Kidney (tissue), 14 donors: Measurements from ENCODE around the gene KCTD15. TPM values are rescaled to one million over a fixed set of nuclear protein-coding genes. Genes with fewer than 3 reads are reported as not detected.

ENCODE experiments used
- DNase-seq, 5 donors: peaks; one replicate each; pipeline ENCODE4 v3.0.0-alpha.2; 2013 to 2020
- FAIRE-seq: peaks from 2 replicates; lab custom pipeline; 2012; peaks lifted over from hg19 to GRCh38; lab: Jason Lieb, UNC
- H3K27ac ChIP-seq, 2 donors: one replicate each; pipeline ENCODE4 v1.7.0; 2013; ENCODE audit warnings: low read depth in 2 of 2, low read length in 2 of 2, inconsistent platforms in 1 of 2
- H3K27me3 ChIP-seq: one replicate; pipeline ENCODE4 v1.7.1; 2013; ENCODE audit warnings: low read length, inconsistent platforms; ENCODE audit not compliant: control insufficient read depth, insufficient read depth
- H3K36me3 ChIP-seq, 3 donors: one replicate each; pipeline versions ENCODE4 v1.7.0 to v1.7.1; 2013; ENCODE audit warnings: low read length in 3 of 3, control low read depth in 1 of 3, inconsistent platforms in 1 of 3; ENCODE audit not compliant: insufficient read depth in 3 of 3, control insufficient read depth in 2 of 3
- H3K4me1 ChIP-seq, 3 donors: one replicate each; pipeline versions ENCODE4 v1.7.0 to v1.7.1; 2013; ENCODE audit warnings: low read length in 3 of 3, inconsistent platforms in 1 of 3, low read depth in 1 of 3; ENCODE audit not compliant: control insufficient read depth in 2 of 3, insufficient read depth in 2 of 3
- H3K4me3 ChIP-seq, 3 donors: one replicate each; pipeline versions ENCODE4 v1.7.0 to v1.8.1; 2013; ENCODE audit warnings: low read length in 3 of 3, control low read depth in 1 of 3, inconsistent platforms in 1 of 3
- H3K9ac ChIP-seq, 3 donors: one replicate each; pipeline versions ENCODE4 v1.7.0 to v1.7.1; 2013; ENCODE audit warnings: low read length in 3 of 3, control low read depth in 1 of 3, inconsistent platforms in 1 of 3
- H3K9me3 ChIP-seq, 3 donors: one replicate each; pipeline versions ENCODE4 v1.7.0 to v1.7.1; 2013; ENCODE audit warnings: low read length in 3 of 3, control low read depth in 1 of 3, inconsistent platforms in 1 of 3; ENCODE audit not compliant: control insufficient read depth in 2 of 3, insufficient read depth in 1 of 3
- intact Hi-C: fragments of 100-400 bp; cut with DNase I; formaldehyde crosslinking; loops from one replicate; pipeline ENCODE4 v1.11.1; 2022
- polyA plus RNA-seq: library from polyadenylated mRNA; stranded (reverse); fragments of 350-450 nt; fragmentation: Illumina TruSeq; extraction: RNeasy Lipid Tissue Mini Kit (QIAGEN cat#74804); gene quantifications from one replicate; pipeline ENCODE4 v1.2.3, GENCODE V29; 2014; ENCODE audit warnings: low read depth, low replicate concordance; ENCODE audit not compliant: insufficient read depth
- total RNA-seq: library from RNA; stranded (reverse); fragmentation: NEBNext Ultra II Directional; extraction: Animal tissue kit (Norgen Biotek cat#: 25700); gene quantifications from one replicate; pipeline ENCODE4 v1.2.1, GENCODE V29; 2021
- TF ChIP-seq, protein P1 (sequence below): IDR thresholded peaks from 3 replicates; pipeline ENCODE4 v1.5.1; 2012; ENCODE audit warnings: mild to moderate bottlenecking, moderate library complexity, borderline replicate concordance; ENCODE audit not compliant: insufficient read depth; ENCODE audit errors: extremely low read depth
- donor health status: control.
- donor health status: control.
- donor health status: control.
- donor health status: control.
- donor health status: control.
- donor health status: DM: yes; HTN: yes; CAD: no.
- donor health status: Normal renal cell carcinoma (clear cell type).

Gene KCTD15
- total and polyA plus RNA-seq, 2 donors from 2014 or later = 10.5 to 22.0 TPM

- no peak for FAIRE-seq
- intact Hi-C loops = no loop called here
- Histone ChIP-seq H3K36me3 (no peaks in the 10 kb centered on the region), H3K27ac (no peak overlapping the region), H3K9ac (no peak overlapping the region), H3K27me3 (no peaks in the 10 kb centered on the region), H3K4me1 (peaks cover 0 to 10% (median 0%) of the 10 kb centered on the region in 3 donors), H3K4me3 (no peak overlapping the region), H3K9me3 (no peaks in the 10 kb centered on the region)
- TF ChIP-seq, protein P1, sequence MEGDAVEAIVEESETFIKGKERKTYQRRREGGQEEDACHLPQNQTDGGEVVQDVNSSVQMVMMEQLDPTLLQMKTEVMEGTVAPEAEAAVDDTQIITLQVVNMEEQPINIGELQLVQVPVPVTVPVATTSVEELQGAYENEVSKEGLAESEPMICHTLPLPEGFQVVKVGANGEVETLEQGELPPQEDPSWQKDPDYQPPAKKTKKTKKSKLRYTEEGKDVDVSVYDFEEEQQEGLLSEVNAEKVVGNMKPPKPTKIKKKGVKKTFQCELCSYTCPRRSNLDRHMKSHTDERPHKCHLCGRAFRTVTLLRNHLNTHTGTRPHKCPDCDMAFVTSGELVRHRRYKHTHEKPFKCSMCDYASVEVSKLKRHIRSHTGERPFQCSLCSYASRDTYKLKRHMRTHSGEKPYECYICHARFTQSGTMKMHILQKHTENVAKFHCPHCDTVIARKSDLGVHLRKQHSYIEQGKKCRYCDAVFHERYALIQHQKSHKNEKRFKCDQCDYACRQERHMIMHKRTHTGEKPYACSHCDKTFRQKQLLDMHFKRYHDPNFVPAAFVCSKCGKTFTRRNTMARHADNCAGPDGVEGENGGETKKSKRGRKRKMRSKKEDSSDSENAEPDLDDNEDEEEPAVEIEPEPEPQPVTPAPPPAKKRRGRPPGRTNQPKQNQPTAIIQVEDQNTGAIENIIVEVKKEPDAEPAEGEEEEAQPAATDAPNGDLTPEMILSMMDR = no peak
- no peak for DNase-seq
These were observed 14.7 kb upstream of the KCTD15 start for GRCh38 chr19:33781996-33782395.

GRCh38 chr19:33784432-33784831 lies 12.2 kb upstream of the KCTD15 start:
- TF ChIP-seq, protein P1 = no peak
- Histone ChIP-seq H3K9ac (no peak overlapping the region), H3K27me3 (no peaks in the 10 kb centered on the region), H3K36me3 (no peaks in the 10 kb centered on the region), H3K4me3 (no peak overlapping the region), H3K4me1 (peaks cover 0 to 2% (median 0%) of the 10 kb centered on the region in 3 donors), H3K9me3 (no peaks in the 10 kb centered on the region), H3K27ac (no peak overlapping the region)
- no peak for DNase-seq
- no peak for FAIRE-seq
- intact Hi-C loops = no loop called here

DNA sequence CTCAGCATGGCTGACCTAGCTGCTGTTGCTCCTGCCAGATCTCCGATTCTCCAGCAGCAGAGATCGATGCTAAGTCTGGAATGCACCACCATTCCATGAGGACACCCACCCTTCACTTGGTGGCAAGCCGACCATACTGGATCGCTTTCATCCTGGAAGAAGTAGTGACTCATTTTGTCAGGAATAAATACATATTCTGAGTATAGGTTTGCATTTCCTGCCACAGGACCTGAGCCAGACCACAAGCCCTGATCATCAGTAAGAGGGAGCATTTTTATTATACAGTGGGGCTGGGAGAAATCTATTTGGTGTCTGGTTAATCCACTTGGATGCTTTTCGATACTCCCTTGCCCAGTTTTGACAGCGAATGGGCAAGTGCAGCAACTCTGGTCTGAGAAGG lies 10.9 kb upstream of the KCTD15 start:
- H3K9me3 ChIP-seq = no peaks in the 10 kb centered on the region
- H3K27me3 ChIP-seq = no peaks in the 10 kb centered on the region
- FAIRE-seq (no peak), DNase-seq (no peak)
- no peak overlapping the region for H3K4me3 ChIP-seq
- H3K9ac ChIP-seq = no peak overlapping the region
- H3K4me1 ChIP-seq = no peaks in the 10 kb centered on the region
- no peaks in the 10 kb centered on the region for H3K36me3 ChIP-seq
- intact Hi-C loops = no loop called here
- TF ChIP-seq, protein P1 = no peak
- no peak overlapping the region for H3K27ac ChIP-seq

GRCh38 chr19:33788676-33789075 lies 8.0 kb upstream of the KCTD15 start:
- DNase-seq (no peak), FAIRE-seq (no peak)
- Histone ChIP-seq H3K27ac (no peak overlapping the region), H3K27me3 (no peaks in the 10 kb centered on the region), H3K4me3 (no peak overlapping the region), H3K9me3 (no peaks in the 10 kb centered on the region), H3K9ac (no peak overlapping the region), H3K4me1 (no peaks in the 10 kb centered on the region), H3K36me3 (no peaks in the 10 kb centered on the region)
- intact Hi-C loops = no loop called here
- TF ChIP-seq, protein P1 = no peak
